ENCODE data around the gene ASIC4. TPM values are rescaled to one million over a fixed set of nuclear protein-coding genes. Genes with fewer than 3 reads are reported as not detected.

The ASIC4 gene
- total and polyA plus RNA-seq, 2 of the 13 experiments (the other 11 are each of a cell fraction or from before 2014, with no cell fraction given) = 0.03 TPM; not detected in 1

GRCh38 chr2:219497495-219498279 lies 16.6 kb upstream of the ASIC4 start (continued):
- peak; percentile 70; the same call in 1 of the 2 replicates for TF ChIP-seq RNF2 (conservative IDR thresholded peaks at IDR 0.05; ENCODE audit: low read depth)
- no peak for TF ChIP-seq NCOR1 (IDR thresholded peaks at IDR 0.05; ENCODE audit: borderline replicate concordance, low read length)
- no peak; the same call in 1 of the 2 replicates for TF ChIP-seq ZBED4 (CRISPR knock-in tag; IDR thresholded peaks at IDR 0.05; ENCODE audit: borderline replicate concordance)
- TF ChIP-seq ZNF672 (CRISPR knock-in tag; IDR thresholded peaks at IDR 0.05) = no peak
- no peak for TF ChIP-seq PAX8 (CRISPR knock-in tag; IDR thresholded peaks at IDR 0.05; ENCODE audit: borderline replicate concordance)
- peak; percentile 93 for TF ChIP-seq AGO2 (optimal IDR thresholded peaks at IDR 0.05; ENCODE audit: low read depth, low read length)
- TF ChIP-seq FOSL2 (CRISPR knock-in tag; IDR thresholded peaks at IDR 0.05) = peak; percentile 9; the same call in 1 of the 2 replicates
- TF ChIP-seq ZSCAN12 (CRISPR knock-in tag; IDR thresholded peaks at IDR 0.05) = no peak
- no peak for TF ChIP-seq ZNF543 (CRISPR knock-in tag; IDR thresholded peaks at IDR 0.05)
- TF ChIP-seq ZNF431 (CRISPR knock-in tag; IDR thresholded peaks at IDR 0.05; ENCODE audit: borderline replicate concordance, low read depth) = 0 out of 2 replicates have a peak, but pooled peaks have one; percentile 42
- no peak for TF ChIP-seq ZNF850 (CRISPR knock-in tag; conservative IDR thresholded peaks at IDR 0.05)
- TF ChIP-seq ZNF282 (IDR thresholded peaks at IDR 0.05; ENCODE audit: partially characterized antibody) = no peak
- peak; percentile 83; the same call in 1 of the 2 replicates for TF ChIP-seq ZFP90 (CRISPR knock-in tag; IDR thresholded peaks at IDR 0.05; ENCODE audit: borderline replicate concordance)
- no peak; the same call in 1 of the 2 replicates for TF ChIP-seq REPIN1 (CRISPR knock-in tag; IDR thresholded peaks at IDR 0.05; ENCODE audit: borderline replicate concordance, low read depth)
- no peak for TF ChIP-seq NONO (IDR thresholded peaks at IDR 0.05)
- TF ChIP-seq NONO (CRISPR knock-in tag; conservative IDR thresholded peaks at IDR 0.05) = no peak
- TF ChIP-seq ZNF547 (CRISPR knock-in tag; IDR thresholded peaks at IDR 0.05) = no peak
- no peak for TF ChIP-seq ZNF740 (CRISPR knock-in tag; IDR thresholded peaks at IDR 0.05)
- TF ChIP-seq HMG20A (CRISPR knock-in tag; IDR thresholded peaks at IDR 0.05; ENCODE audit: borderline replicate concordance) = no peak
- no peak for TF ChIP-seq KLF9 (CRISPR knock-in tag; IDR thresholded peaks at IDR 0.05; ENCODE audit: low read depth)
- peak; percentile 27; the same call in 1 of the 2 replicates for TF ChIP-seq ETV5 (CRISPR knock-in tag; IDR thresholded peaks at IDR 0.05; ENCODE audit: borderline replicate concordance)
- no peak for TF ChIP-seq RBM39 (IDR thresholded peaks at IDR 0.05; ENCODE audit: low read depth, low read length, poor library complexity, severe bottlenecking)
- TF ChIP-seq RFXAP (CRISPR knock-in tag; IDR thresholded peaks at IDR 0.05; ENCODE audit: borderline replicate concordance) = 0 out of 2 replicates have a peak, but pooled peaks have one; percentile 8
- TF ChIP-seq ATAD3A (CRISPR knock-in tag; IDR thresholded peaks at IDR 0.05) = peak; percentile 51; the same call in 1 of the 2 replicates

All from HepG2 (cell line).